ENCODE data around the gene ZFP14.
A peak's percentile ranks its signal among the peaks of the same experiment; 100 is the strongest.

Gene ZFP14

GRCh38 chr19:36378625-36379509 lies at the start of gene ZFP14:
Gene ZFP14, minus strand, starts transcription at chr19:36379201. Its CDS starts 11,309 bp downstream, at chr19:36367892.
- H3K9me3 Mint-ChIP-seq: peaks cover 6% of the 10 kb centered on the region
- ATAC-seq (peak; percentile 99), DNase-seq (ENCODE audit: low spot score in 2 of 2) (peak; percentile 90 to 96)
- peaks cover 24% of the 10 kb centered on the region for H3K36me3 Mint-ChIP-seq
- peaks cover 22% of the 10 kb centered on the region for H3K4me1 Mint-ChIP-seq
- H3K27ac Mint-ChIP-seq: peak within 1 kb of the TSS; percentile 97
- H3K4me3 Mint-ChIP-seq: peak within 1 kb of the TSS; percentile 91

- Mint-ChIP-seq H3K9me3 (peaks cover 7% of the 10 kb centered on the region), H3K27ac (no peak overlapping the region), H3K4me3 (no peak overlapping the region), H3K36me3 (no peaks in the 10 kb centered on the region), H3K4me1 (peaks cover 1% of the 10 kb centered on the region)
- ATAC-seq (no peak), DNase-seq (ENCODE audit: low spot score in 2 of 2) (no peak)
Measured at GRCh38 chr19:36423925-36424324, 44.9 kb upstream of the ZFP14 start.

GRCh38 chr19:36421749-36422481 lies 42.9 kb upstream of the ZFP14 start:
- peaks cover 5% of the 10 kb centered on the region for H3K9me3 Mint-ChIP-seq
- H3K4me1 Mint-ChIP-seq: peaks cover 21% of the 10 kb centered on the region
- ATAC-seq: no peak
- no peak overlapping the region for H3K4me3 Mint-ChIP-seq
- peaks cover 10% of the 10 kb centered on the region for H3K36me3 Mint-ChIP-seq
- no peak for DNase-seq (ENCODE audit: low spot score in 2 of 2)
- no peak overlapping the region for H3K27ac Mint-ChIP-seq

- no peak for ATAC-seq
Measured at GRCh38 chr19:36420961-36421748, 42.2 kb upstream of the ZFP14 start.

GRCh38 chr19:36418287-36419001 lies 39.4 kb upstream of the ZFP14 start, which contains the start of gene ZFP82:
Gene ZFP82, minus strand, starts transcription at chr19:36418644. Its CDS starts 8,855 bp downstream, at chr19:36409789.
- H3K9me3 Mint-ChIP-seq: peaks cover 3% of the 10 kb centered on the region
- peak within 1 kb of the TSS; percentile 98 for H3K4me3 Mint-ChIP-seq
- DNase-seq (ENCODE audit: low spot score in 2 of 2): peak; percentile 75 to 89
- H3K36me3 Mint-ChIP-seq: peaks cover 21% of the 10 kb centered on the region
- ATAC-seq: peak; percentile 96
- H3K4me1 Mint-ChIP-seq: peaks cover 21% of the 10 kb centered on the region
- H3K27ac Mint-ChIP-seq: peak within 1 kb of the TSS; percentile 99

More at GRCh38 chr19:36420961-36421748, 42.2 kb upstream of the ZFP14 start:
- peaks cover 3% of the 10 kb centered on the region for H3K9me3 Mint-ChIP-seq
- no peak overlapping the region for H3K27ac Mint-ChIP-seq
- DNase-seq (ENCODE audit: low spot score in 2 of 2): no peak
- peaks cover 10% of the 10 kb centered on the region for H3K36me3 Mint-ChIP-seq
- peak overlapping the region; percentile 25 for H3K4me3 Mint-ChIP-seq
- peaks cover 21% of the 10 kb centered on the region for H3K4me1 Mint-ChIP-seq

GRCh38 chr19:36417752-36418286 lies 38.8 kb upstream of the ZFP14 start:
- Mint-ChIP-seq H3K4me3 (peak overlapping the region; percentile 98), H3K36me3 (peaks cover 26% of the 10 kb centered on the region), H3K27ac (peak overlapping the region; percentile 99), H3K4me1 (peaks cover 21% of the 10 kb centered on the region), H3K9me3 (peaks cover 3% of the 10 kb centered on the region)
- no peak for ATAC-seq
- DNase-seq (ENCODE audit: low spot score in 2 of 2): peak; percentile 2 to 48

GRCh38 chr19:36409841-36410240 lies 30.8 kb upstream of the ZFP14 start:
- ATAC-seq: no peak
- Mint-ChIP-seq H3K9me3 (peaks cover 18% of the 10 kb centered on the region), H3K4me1 (peaks cover 7% of the 10 kb centered on the region), H3K27ac (no peak overlapping the region), H3K36me3 (peaks cover 67% of the 10 kb centered on the region), H3K4me3 (no peak overlapping the region)
- DNase-seq (ENCODE audit: low spot score in 2 of 2): no peak

GRCh38 chr19:36408101-36408500 lies 29.1 kb upstream of the ZFP14 start:
- no peak overlapping the region for H3K4me3 Mint-ChIP-seq
- H3K9me3 Mint-ChIP-seq: peaks cover 23% of the 10 kb centered on the region
- H3K27ac Mint-ChIP-seq: no peak overlapping the region
- ATAC-seq (no peak), DNase-seq (ENCODE audit: low spot score in 2 of 2) (no peak)
- peaks cover 73% of the 10 kb centered on the region for H3K36me3 Mint-ChIP-seq
- H3K4me1 Mint-ChIP-seq: peaks cover 7% of the 10 kb centered on the region

GRCh38 chr19:36404498-36404897 lies 25.5 kb upstream of the ZFP14 start:
- Mint-ChIP-seq H3K9me3 (peaks cover 34% of the 10 kb centered on the region), H3K4me1 (peaks cover 6% of the 10 kb centered on the region), H3K27ac (no peak overlapping the region), H3K4me3 (no peak overlapping the region), H3K36me3 (peaks cover 100% of the 10 kb centered on the region)
- ATAC-seq (no peak), DNase-seq (ENCODE audit: low spot score in 2 of 2) (no peak)

GRCh38 chr19:36401475-36401874 lies 22.5 kb upstream of the ZFP14 start:
- ATAC-seq (no peak), DNase-seq (ENCODE audit: low spot score in 2 of 2) (no peak)
- Mint-ChIP-seq H3K4me3 (no peak overlapping the region), H3K36me3 (peaks cover 100% of the 10 kb centered on the region), H3K27ac (no peak overlapping the region), H3K9me3 (peaks cover 32% of the 10 kb centered on the region), H3K4me1 (peaks cover 6% of the 10 kb centered on the region)

GRCh38 chr19:36398571-36398970 lies 19.6 kb upstream of the ZFP14 start:
- peaks cover 37% of the 10 kb centered on the region for H3K9me3 Mint-ChIP-seq
- peaks cover 100% of the 10 kb centered on the region for H3K36me3 Mint-ChIP-seq
- no peak overlapping the region for H3K27ac Mint-ChIP-seq
- DNase-seq (ENCODE audit: low spot score in 2 of 2): no peak
- no peak overlapping the region for H3K4me3 Mint-ChIP-seq
- no peak for ATAC-seq
- peaks cover 6% of the 10 kb centered on the region for H3K4me1 Mint-ChIP-seq

- Mint-ChIP-seq H3K9me3 (peaks cover 32% of the 10 kb centered on the region), H3K4me1 (no peaks in the 10 kb centered on the region), H3K27ac (no peak overlapping the region), H3K4me3 (no peak overlapping the region), H3K36me3 (peaks cover 52% of the 10 kb centered on the region)
- ATAC-seq (no peak), DNase-seq (ENCODE audit: low spot score in 2 of 2) (no peak)
Measured at GRCh38 chr19:36392916-36393673, 14.1 kb upstream of the ZFP14 start.

- DNase-seq (ENCODE audit: low spot score in 2 of 2) (no peak), ATAC-seq (no peak)
- Mint-ChIP-seq H3K4me3 (peak overlapping the region; percentile 91), H3K36me3 (peaks cover 24% of the 10 kb centered on the region), H3K27ac (peak overlapping the region; percentile 97), H3K9me3 (peaks cover 6% of the 10 kb centered on the region), H3K4me1 (peaks cover 22% of the 10 kb centered on the region)
Measured at GRCh38 chr19:36379510-36379819, 464 bp upstream of the ZFP14 start.
